Camera-type eye (tissue), 1 donor: Measurements from ENCODE around the gene PWWP3B. TPM values are rescaled to one million over a fixed set of nuclear protein-coding genes. Genes with fewer than 3 reads are reported as not detected.

Experiments
- total RNA-seq: library from RNA; depleted of rRNA; stranded (reverse); fragments of >200 nt; gene quantifications from one replicate; pipeline ENCODE4 v1.2.3, GENCODE V29; 2014

The PWWP3B gene
- 6.3 TPM for total RNA-seq

GRCh38 chrX:106168107-106168506 is at the start of gene PWWP3B:
TSS of gene PWWP3B (plus strand) at chrX:106168305. CDS start at chrX:106205433, 37,128 bp downstream.

Other genes starting within 250 kb of the PWWP3B start
- not detected for gene SERPINA7, start 129.6 kb upstream of the PWWP3B start, total RNA-seq